GM12878 (cell line): ENCODE data around the gene TRUB2. TPM values are rescaled to one million over a fixed set of nuclear protein-coding genes. Genes with fewer than 3 reads are reported as not detected.

ENCODE experiments used
- ASH2L ChIP-seq: fragments of 300-600, 200-600 bp; sonication (generic); IDR thresholded peaks from 2 replicates; pipeline ENCODE4 v1.6.1; 2017; ENCODE audit warnings: low read depth, mild to moderate bottlenecking, borderline replicate concordance
- ATF2 ChIP-seq: IDR thresholded peaks from 2 replicates; pipeline ENCODE4 v1.6.1; 2012; ENCODE audit warnings: low read length, inconsistent platforms
- ATF3 ChIP-seq: IDR thresholded peaks from 2 replicates; pipeline ENCODE4 v1.6.1; 2011; ENCODE audit warnings: low read depth, mild to moderate bottlenecking, low read length, moderate library complexity, borderline replicate concordance; ENCODE audit errors: extremely low read depth
- CHD1 ChIP-seq: IDR thresholded peaks from 2 replicates; pipeline ENCODE4 v1.6.1; 2012; ENCODE audit warnings: low read depth, low read length, improper control_type of control experiment
- CHD2 ChIP-seq: IDR thresholded peaks from 2 replicates; pipeline ENCODE4 v1.6.1; 2011; ENCODE audit warnings: low read depth, low read length, improper control_type of control experiment, borderline replicate concordance
- CREB1 ChIP-seq: IDR thresholded peaks from 2 replicates; pipeline ENCODE4 v1.6.1; 2012; ENCODE audit warnings: low read depth, mild to moderate bottlenecking, inconsistent platforms
- EGR1 ChIP-seq, 2 experiments: IDR thresholded peaks; 1 replicate in 1 of 2; 2 replicates in 1 of 2; pipeline ENCODE4 v1.6.1; 2011 to 2012; ENCODE audit warnings: low read depth in 2 of 2, low read length in 2 of 2, borderline replicate concordance in 1 of 2, mild to moderate bottlenecking in 1 of 2, moderate library complexity in 1 of 2
- ESRRA ChIP-seq: IDR thresholded peaks from 2 replicates; pipeline ENCODE4 v1.6.1; 2012; ENCODE audit warnings: mild to moderate bottlenecking, low read length, improper control_type of control experiment
- EZH2 ChIP-seq: IDR thresholded peaks from 2 replicates; pipeline ENCODE4 v1.6.1; 2012; ENCODE audit warnings: low read depth, mild to moderate bottlenecking, control low read depth, inconsistent platforms, low read length, borderline replicate concordance; ENCODE audit not compliant: control insufficient read depth
- GABPA ChIP-seq: IDR thresholded peaks from 2 replicates; pipeline ENCODE4 v1.6.1; 2014; ENCODE audit warnings: antibody characterized with exemption, low read depth, mild to moderate bottlenecking, inconsistent platforms
- HDAC6 ChIP-seq: fragments of 200-600 bp; sonication (generic); IDR thresholded peaks from one replicate; pipeline ENCODE4 v1.8.0; 2017; ENCODE audit warnings: antibody characterized with exemption; ENCODE audit not compliant: unreplicated experiment
- MTA3 ChIP-seq: IDR thresholded peaks from 2 replicates; pipeline ENCODE4 v1.6.1; 2012; ENCODE audit warnings: low read length, inconsistent platforms, borderline replicate concordance
- NFIC ChIP-seq: IDR thresholded peaks from 2 replicates; pipeline ENCODE4 v1.6.1; 2012; ENCODE audit warnings: low read depth, mild to moderate bottlenecking, inconsistent platforms, low read length, moderate library complexity
- NFYB ChIP-seq: IDR thresholded peaks from 2 replicates; pipeline ENCODE4 v1.6.1; 2011; ENCODE audit warnings: low read depth, mild to moderate bottlenecking, low read length, improper control_type of control experiment, moderate library complexity; ENCODE audit not compliant: insufficient read depth
- NR2C1 ChIP-seq: fragments of 450-650 bp; IDR thresholded peaks from 2 replicates; pipeline ENCODE4 v1.6.1; 2017; ENCODE audit warnings: antibody characterized with exemption, mild to moderate bottlenecking, moderate library complexity
- PAX5 ChIP-seq: IDR thresholded peaks from 2 replicates; pipeline ENCODE4 v1.6.1; 2011; ENCODE audit warnings: low read depth, low read length, borderline replicate concordance
- PKNOX1 ChIP-seq: fragments of 450-650 bp; IDR thresholded peaks from 2 replicates; pipeline ENCODE4 v1.6.1; 2016; ENCODE audit warnings: mild to moderate bottlenecking
- RAD21 ChIP-seq: IDR thresholded peaks from 2 replicates; pipeline ENCODE4 v1.6.1; 2011; ENCODE audit warnings: mild to moderate bottlenecking, low read depth, low read length, moderate library complexity; ENCODE audit not compliant: insufficient read depth
- SIN3A ChIP-seq: IDR thresholded peaks from 2 replicates; pipeline ENCODE4 v1.6.1; 2012; ENCODE audit warnings: low read depth, low read length, improper control_type of control experiment
- SKIL ChIP-seq: fragments of 450-650 bp; IDR thresholded peaks from 2 replicates; pipeline ENCODE4 v1.6.1; 2017; ENCODE audit warnings: mild to moderate bottlenecking, low read depth, inconsistent platforms; ENCODE audit not compliant: poor library complexity, severe bottlenecking
- SREBF2 ChIP-seq: IDR thresholded peaks from 2 replicates; pipeline ENCODE4 v1.6.1; 2012; ENCODE audit warnings: mild to moderate bottlenecking, low read length
- TBL1XR1 ChIP-seq: IDR thresholded peaks from 2 replicates; pipeline ENCODE4 v1.6.1; 2012; ENCODE audit warnings: low read depth, low read length, improper control_type of control experiment
- ZBED1 ChIP-seq: IDR thresholded peaks from 2 replicates; pipeline ENCODE4 v1.6.1; 2016; ENCODE audit warnings: borderline replicate concordance
- ZNF384 ChIP-seq: IDR thresholded peaks from 2 replicates; pipeline ENCODE4 v1.6.1; 2012; ENCODE audit warnings: low read depth, mild to moderate bottlenecking, low read length, improper control_type of control experiment, borderline replicate concordance
- ZNF622 ChIP-seq: fragments of 450-650 bp; IDR thresholded peaks from 2 replicates; pipeline ENCODE4 v1.6.1; 2017; ENCODE audit warnings: mild to moderate bottlenecking, inconsistent platforms
- polyA plus RNA-seq, 11 experiments: library from polyadenylated mRNA; depleted of rRNA in 4 of 11; unstranded in 6 of 11; stranded (reverse) in 5 of 11; fragments of >200 nt; fragmentation: Nextera tagmentation in 4 of 11; fragmentation: Illumina TruSeq in 1 of 11; extraction: Ambion mirVana in 4 of 11; extraction: Trizol in 1 of 11; gene quantifications; 1 replicate in 1 of 11; 2 replicates in 10 of 11; pipeline versions ENCODE4 v1.2.1 to v1.2.3, GENCODE V29; 2011 to 2016; ENCODE audit warnings: inconsistent platforms in 2 of 11, missing spikeins in 2 of 11, low read depth in 1 of 11
- total RNA-seq, 4 experiments: library from RNA; depleted of rRNA in 3 of 4; stranded (reverse); fragments of >200 nt in 3 of 4; fragmentation: Illumina TruSeq in 1 of 4; extraction: Trizol in 1 of 4; gene quantifications; 2 replicates each; pipeline versions ENCODE4 v1.2.1 to v1.2.3, GENCODE V29; 2013 to 2021

TRUB2 gene
- total and polyA plus RNA-seq, 10 of the 15 experiments (the other 5 are each of a cell fraction or from before 2014, with no cell fraction given) = 2.8 to 70.5 (median 37.2) TPM

- no peak for TF ChIP-seq EZH2
- peak; percentile 54; the same call in 1 of the 2 replicates for TF ChIP-seq SREBF2
- TF ChIP-seq NR2C1 = peak; percentile 80
- no peak; the same call in 1 of the 2 replicates for TF ChIP-seq MTA3
- TF ChIP-seq NFYB = no peak
- TF ChIP-seq RAD21 = no peak
- peak; percentile 57; the same call in 1 of the 2 replicates for TF ChIP-seq CHD1
- TF ChIP-seq GABPA = peak; percentile 99
- no peak for TF ChIP-seq NFIC
- peak; percentile 72 to 79; a peak in 2 of 3 replicates for TF ChIP-seq EGR1 (IDR thresholded peaks at IDR 0.05; ENCODE audit: borderline replicate concordance in 1 of 2, low read depth in 2 of 2, low read length in 2 of 2)
- TF ChIP-seq ASH2L = no peak; the same call in 1 of the 2 replicates
- no peak for TF ChIP-seq ATF3
- no peak for TF ChIP-seq ZBED1
- TF ChIP-seq CHD2 = no peak; the same call in 1 of the 2 replicates
- TF ChIP-seq TBL1XR1 = no peak; the same call in 1 of the 2 replicates
- TF ChIP-seq PKNOX1 = peak; percentile 65; the same call in 1 of the 2 replicates
- TF ChIP-seq SKIL = peak; percentile 36
- no peak for TF ChIP-seq HDAC6
- no peak for TF ChIP-seq ZNF622
- no peak for TF ChIP-seq PAX5
- TF ChIP-seq ESRRA = peak; percentile 72
- peak; percentile 83 for TF ChIP-seq CREB1
- TF ChIP-seq ZNF384 = no peak
- TF ChIP-seq SIN3A = peak; percentile 99
- TF ChIP-seq ATF2 = no peak; the same call in 1 of the 2 replicates
Measured at GRCh38 chr9:128322404-128323211, at the start of gene TRUB2, which contains the start of gene COQ4 (continued).
